Right forelimb (tissue), 1 donor: ENCODE data around the gene CACNA1S.

ENCODE experiments used
- DNase-seq: peaks from one replicate; pipeline ENCODE4 v3.0.0-alpha.2; 2018

CACNA1S gene

DNA sequence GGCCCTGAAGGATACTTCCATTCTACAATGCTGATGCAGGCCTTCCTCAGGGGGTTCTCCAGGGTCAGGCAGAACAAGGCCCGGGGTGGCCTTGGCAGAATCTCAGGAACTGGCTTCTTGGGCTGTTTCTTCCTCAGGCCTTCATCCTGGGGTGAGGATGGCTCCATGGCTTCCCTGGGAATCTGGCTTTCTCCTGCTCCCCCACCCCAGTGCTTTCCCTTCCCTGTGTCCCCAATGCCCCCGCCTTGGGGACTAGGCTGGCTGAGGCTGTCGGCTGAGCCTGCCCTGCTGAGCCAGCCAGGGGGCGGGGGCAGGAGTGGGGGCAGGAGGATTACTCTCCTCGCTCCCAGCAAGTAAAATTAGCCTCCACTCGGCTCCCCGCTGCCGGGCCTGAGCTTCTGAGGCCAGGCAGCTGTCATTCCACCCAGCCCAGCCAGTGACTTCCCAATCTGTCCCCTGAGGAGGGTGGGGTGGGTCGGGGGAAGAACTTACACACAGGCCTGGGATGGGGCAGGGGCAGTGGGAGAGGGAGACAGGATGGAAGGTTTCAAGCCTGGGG is at the start of gene CACNA1S:
TSS of gene CACNA1S (minus strand) at position 254 of the 559 bp plus-strand sequence. CDS start at position 167, 87 bp downstream.
- no peak for DNase-seq

DNA sequence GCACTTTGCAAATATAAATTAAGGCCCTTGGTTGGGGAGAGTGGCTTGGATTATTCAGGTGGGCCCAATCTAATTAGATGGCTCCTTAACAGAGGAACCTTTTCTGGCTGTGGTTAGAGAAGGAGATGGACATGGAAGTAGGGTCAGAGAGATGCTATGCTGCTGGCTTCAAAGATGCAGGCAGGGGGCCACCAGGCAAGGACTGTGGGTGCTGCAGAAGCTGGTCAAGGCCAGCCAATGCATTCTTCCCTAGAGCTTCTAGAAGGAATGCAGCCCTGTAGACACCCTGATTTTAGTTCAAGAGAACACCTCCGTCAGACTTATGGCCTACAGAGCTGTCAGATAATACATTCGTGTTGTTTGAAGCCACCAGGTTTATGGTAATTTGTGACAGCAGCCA is 45.7 kb upstream of the CACNA1S start:
- no peak for DNase-seq

DNA sequence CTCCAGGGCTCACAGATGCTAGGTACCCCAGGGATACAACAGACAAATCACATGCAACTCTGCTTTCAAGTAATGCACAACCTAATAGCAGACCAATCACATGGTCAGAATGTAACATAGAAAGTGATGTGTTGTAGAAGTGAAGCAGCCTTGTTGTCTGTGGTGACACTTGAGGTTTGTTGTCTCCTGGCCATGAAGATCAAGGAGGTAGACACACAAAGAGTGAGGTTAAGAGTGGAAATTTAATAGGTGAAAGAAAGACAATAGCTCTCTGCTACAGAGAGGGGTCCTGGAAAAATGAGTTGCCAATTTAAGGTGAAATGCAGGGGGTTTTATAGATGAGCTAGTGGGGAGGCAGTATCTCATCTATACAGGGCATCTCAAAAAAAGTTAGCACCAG is 44.6 kb upstream of the CACNA1S start:
- peak; percentile 9 for DNase-seq

DNA sequence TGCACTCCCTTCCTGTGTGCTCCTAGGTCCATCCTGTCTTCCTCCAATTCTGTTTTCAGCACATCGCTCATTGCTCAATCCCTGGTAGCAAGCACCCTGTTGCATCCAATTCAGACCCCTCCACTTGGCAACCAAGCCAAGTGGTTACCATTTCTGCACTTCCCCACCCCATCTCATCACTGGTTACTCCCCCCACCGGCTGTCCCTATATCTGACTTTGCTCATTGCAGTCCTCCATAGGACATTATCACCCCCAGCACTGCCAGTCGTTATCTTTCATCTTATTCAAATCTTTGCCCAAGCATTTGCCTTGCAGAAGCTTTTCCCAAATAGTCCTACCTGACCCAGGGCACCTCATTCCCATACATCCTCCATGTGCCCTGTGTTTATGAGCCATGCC is 44.1 kb upstream of the CACNA1S start:
- peak; percentile 24 for DNase-seq

DNA sequence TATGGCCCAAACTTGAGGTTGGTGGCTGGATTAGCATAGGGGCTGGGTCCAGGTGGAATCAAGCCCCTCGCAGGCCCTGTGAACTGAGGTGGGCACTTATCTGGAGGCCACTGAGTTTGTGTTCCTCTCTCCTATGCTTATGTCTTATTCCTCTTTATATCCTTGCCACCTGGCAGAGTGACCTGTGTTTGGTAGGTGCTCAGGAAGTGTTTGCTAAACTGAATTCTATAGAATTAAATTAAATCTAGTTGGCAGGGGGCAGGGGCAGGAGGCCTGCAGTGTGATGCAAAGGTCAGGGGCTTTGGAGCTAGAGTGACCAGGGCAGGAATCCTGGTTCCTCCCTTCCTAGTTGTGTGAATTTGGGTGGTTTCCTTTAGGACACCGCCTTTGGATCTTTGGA is 43.1 kb upstream of the CACNA1S start:
- DNase-seq = peak; percentile 36

DNA sequence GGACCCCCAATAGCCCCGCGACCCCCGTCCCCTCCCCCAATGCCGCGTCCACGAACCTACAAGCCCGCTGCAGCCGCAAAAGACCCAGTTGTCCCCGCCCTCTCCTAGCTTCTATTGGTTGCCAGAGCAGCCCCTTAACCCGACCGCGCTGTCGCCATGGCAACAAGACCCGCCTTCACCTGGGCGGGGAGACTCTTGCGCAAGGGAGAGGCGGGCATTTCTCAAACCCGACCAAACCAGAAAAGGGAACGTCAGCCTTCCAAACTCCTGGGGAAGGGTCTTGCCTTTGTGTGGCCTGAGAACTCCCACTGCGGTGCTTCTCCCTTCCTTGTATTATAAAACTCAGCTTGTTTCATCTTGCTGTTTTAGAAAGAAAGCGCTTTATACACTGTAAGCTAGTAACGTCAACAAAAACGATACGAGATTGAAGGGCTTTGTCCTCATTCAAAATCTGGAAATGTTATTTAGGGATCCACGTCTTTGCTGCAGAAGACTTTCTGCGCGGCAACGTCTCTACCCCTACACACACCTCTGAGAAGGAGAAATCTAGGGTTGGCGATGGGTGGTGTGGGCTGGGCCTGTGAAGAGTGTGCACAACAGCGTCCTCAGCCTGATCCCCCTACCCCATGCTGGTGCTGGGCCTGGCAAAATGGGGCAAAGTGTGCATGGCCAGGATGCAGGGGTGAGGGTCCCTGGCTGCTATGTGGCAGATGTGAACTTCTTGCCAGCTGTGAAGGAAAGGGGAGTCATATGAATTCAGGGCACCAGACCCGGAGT is 42.4 kb upstream of the CACNA1S start, which contains the start of gene TMEM9:
TSS of gene TMEM9 (minus strand) at position 86 of the 777 bp plus-strand sequence. CDS start 551 bp downstream, outside the sequence.
- peak; percentile 99 for DNase-seq

DNA sequence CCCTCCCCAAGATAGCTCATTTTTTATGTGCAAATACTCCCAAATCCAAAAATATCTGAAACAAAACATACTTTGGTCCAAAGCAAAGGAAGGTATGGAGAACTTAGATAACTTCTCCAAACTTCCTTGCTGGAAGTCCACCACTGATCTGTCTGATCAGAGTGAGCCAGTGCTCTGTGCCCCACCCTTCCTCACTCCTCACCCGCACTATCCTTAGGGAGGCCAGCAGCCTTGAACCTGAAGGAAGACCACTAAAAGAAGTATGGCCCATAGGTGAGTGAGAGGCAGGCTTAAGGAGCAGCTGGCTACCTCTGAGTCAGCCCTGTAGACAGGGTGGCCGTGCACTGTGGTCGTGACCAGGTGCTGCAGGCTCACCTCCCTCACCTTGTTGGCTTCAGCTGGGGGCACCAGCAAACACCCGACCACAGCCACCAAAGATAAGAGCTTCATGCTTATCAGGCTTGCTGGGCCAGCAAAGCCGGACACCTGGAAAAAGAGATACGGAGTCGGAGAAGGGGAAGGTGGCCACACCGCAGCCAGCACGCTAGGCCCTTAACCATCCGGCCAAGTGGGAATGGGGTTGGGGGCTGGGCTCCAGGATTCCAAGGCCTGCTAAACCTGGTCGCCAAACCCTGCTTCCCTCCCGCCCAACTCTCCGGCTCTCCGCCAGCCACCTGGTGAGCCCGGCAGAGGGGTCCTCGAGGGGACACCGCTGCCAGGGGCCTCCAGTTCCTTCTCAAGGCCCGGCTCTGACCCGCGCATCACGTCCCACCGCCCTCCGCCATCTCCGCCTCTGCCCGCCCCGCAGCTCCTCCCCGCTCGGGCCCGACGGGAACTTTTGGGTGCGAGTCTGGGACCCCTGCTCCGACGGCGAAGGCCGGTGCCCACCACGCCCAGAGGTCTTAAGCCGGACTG is 41.5 kb upstream of the CACNA1S start:
- DNase-seq = no peak

DNA sequence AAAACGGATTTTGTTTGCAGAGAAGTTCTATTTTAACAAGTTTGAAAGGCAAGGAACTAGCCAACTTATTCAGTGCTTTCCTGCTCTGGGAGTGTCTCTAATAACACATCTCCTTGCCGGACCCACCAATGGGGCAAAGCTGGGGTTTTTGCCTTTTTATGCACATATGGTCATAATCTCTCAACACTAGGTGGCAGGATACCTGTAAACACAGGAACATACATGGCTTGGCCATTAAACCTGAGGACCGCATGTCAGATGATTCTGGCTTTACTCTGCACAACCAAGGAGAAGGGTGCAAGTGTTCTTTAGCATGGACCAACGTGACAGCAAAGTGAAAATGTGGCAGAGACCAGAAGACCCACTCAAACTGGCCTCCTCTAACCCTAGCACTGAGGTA is 37.2 kb upstream of the CACNA1S start:
- peak; percentile 37 for DNase-seq

DNA sequence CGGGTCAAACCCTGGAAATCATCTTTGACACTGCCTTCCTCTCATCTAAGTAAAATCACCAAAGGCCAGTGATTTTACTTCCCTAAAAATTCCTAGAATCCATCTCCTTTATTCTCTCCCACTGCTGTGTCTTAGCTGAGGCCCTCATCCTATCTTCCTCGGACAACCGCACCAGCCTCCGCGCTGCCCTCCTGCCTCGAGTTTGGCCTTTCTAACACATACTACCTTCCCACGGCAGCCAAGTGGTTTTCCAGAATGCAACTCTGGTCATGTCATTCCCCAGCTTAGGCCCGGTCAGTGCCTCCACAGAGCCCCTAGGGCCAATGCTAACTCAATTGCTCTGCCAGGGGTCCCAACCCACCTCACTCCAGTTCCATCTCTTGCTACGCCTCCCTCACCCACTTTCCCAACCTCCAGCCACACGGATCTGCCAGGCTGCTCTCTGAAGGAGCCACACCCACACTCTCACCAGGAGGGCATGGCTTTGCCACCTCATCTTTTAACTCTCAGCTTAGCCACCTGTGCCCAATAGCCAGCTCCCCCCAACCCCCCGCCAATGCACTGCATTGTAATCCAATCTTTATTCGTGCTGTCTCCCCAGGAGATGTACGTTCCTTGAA is 35.3 kb upstream of the CACNA1S start:
- peak; percentile 40 for DNase-seq

DNA sequence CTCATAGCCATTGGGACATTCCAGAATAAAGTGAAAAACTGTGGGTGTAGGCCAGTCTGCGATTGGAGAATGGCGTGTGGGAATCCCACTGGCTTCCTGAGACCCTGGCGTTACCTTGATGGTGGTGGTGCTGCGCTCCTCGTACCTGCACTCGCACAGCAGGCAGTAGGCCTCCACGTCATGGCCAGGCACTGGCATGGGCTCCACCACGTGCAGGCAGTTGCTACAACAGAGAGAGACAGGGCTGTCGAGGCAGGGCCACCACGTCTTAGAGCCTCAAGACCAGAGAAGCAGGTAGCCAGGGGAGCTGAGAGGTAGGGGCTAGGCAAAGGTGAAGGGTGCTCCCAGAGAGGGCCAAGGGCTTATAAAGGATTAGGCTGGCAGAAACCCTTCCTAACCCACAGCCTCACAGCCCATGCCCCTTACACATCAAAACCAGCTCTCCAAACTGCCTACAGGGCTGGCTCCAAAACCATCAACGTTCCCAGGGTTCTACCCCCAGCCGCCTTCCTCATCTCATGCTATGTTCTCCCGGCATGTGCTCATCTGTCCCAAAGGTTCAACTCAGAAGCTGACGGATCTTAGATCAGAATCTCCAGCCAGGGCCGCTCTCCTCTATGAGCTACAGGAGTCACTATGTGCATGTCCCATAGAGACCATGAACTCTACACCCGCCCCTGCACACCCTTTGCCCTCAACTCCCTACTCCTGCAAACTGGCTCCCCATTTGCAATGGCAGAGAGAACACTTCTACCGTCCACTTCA is 34.6 kb upstream of the CACNA1S start:
- DNase-seq = peak; percentile 17

DNA sequence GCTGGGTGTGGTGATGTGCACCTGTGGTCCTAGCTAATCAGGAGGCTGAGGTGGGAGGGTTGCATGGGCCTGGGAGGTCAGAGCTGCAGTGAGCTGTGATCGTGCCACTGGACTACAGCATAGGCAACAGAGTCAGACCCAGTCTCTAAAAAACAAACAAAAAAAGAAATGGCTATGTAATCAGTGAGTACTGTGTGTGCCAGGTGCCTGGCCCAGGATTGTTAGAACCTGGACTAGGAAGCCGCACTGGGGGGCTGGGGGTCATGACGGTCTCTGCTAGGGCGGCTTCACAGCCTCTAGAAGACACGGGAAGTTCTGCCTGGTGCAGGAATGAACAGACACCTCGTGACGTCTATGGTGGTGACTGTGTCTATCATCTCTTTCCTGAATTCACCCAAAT is 33.6 kb upstream of the CACNA1S start:
- peak; percentile 32 for DNase-seq

DNA sequence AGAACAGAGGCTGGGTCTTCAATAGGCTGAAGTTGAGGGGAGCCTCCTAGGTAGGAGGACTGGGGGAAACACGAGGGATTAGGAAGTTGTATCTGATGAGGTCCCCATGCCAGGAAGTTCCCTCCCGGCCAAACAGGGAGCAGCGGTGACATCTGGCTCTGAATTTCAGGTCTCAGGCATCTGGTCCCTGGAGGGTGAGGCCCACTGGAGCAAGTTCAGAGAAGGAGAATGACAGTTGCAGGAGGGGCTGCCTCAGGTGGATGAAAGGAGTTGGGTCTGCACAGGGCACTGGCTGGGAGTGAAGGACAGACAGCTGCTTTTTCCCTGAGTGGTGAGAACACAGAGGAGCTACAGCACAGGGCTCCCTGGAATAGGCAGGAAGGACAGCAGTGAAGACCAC is 32.9 kb upstream of the CACNA1S start:
- DNase-seq = peak; percentile 23

DNA sequence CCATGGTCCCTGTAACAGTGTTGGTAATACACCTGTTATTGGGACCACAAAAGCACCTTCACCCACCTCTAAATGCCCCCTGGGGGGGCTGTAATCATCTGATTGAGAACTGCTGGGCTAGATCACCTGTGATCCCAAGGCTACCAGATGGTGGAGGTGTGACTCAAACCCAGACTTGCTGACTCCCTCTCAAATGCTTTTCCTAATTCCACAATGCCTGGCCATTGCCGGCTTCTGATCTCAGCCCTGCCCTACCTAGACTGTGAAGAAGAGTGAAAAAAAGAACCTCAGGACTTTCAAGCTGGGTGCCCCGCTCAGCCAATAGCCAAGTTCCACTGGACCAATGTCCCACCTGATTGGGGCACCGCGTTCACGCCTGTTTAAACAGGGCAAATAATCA is 32.5 kb upstream of the CACNA1S start:
- DNase-seq = peak; percentile 6

DNA sequence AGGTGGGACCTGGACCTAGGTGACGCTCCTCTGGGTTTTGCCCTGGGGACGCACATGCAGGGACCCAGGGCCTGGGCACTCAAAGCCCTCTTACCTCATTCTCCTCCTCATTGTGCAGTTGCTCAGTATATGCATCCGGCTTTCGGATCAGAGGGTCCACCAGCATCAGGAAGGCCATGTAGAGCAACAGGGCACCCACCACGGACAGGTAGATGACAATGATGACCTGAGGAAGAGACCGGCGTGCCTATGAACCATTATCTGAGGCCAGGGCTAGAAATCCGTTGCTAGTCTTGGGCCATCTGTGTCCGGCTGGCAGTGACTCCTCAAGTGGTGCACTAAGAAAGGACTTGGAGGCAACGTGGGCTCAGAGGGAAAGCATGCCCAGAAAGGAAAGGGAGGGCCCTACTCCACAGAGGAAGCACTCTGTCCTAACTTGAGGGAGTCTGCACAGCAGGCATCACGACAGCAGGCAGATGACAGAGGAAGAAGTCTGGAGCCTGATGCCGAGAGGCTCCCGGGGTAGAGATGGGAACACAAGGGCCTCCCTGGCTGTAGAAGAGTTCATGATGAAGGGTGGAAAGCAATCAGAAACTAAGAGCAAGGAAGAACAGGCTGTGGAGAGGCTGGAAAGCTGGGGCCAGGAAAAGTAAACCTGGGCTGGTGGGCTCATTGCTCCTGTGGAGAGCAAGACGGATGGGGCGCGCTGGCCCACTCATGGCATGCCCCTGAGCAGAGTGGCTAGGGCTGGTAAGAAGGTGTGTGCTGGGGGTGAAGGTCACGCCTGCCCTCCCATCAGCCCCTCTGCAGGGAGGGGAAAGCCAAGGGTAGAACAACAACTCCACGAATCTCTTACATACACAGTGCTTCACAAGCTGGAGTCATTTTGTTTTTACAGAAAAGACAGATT is 31.8 kb upstream of the CACNA1S start:
- peak; percentile 20 for DNase-seq

DNA sequence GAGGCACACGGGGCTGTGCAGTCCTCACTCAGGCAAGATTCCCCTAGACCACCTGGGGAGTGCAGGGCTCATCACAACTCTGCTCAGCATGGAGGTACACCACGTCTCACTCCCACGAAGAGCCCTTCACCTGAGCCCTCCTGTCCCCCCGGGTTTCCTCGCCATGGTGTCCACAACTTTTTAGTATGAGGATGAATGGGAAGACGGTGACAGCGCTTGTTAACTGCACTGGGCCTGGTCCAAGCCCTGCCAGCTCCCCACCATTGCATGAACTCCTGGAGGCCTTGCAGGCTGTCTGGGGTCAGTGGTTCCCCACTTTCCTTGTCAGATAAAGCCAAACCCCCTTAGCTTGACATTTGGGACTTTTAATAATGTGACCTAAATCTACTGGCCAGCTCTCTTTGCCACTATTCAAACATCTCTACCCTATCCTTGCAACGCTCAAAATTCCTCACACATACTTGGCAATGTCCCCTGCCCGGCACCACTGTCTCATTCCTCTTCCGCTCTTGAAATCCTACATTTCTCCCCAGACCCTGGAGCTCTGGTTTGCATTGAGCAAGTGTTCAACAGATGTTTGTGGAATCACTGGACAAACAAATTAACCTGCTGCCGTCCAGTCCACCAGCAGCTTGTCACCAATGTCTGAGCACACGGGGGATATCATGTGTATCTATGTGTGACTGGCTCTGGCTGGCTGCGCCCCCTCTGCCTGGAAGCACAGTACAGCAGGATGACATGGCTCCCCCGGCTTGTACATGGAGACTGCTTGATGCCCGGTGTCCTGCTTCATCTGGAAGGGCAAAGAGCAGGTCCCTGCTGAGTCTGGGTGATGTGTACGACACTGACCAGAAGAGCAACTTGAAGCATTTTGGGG is 30.9 kb upstream of the CACNA1S start:
- DNase-seq = no peak

DNA sequence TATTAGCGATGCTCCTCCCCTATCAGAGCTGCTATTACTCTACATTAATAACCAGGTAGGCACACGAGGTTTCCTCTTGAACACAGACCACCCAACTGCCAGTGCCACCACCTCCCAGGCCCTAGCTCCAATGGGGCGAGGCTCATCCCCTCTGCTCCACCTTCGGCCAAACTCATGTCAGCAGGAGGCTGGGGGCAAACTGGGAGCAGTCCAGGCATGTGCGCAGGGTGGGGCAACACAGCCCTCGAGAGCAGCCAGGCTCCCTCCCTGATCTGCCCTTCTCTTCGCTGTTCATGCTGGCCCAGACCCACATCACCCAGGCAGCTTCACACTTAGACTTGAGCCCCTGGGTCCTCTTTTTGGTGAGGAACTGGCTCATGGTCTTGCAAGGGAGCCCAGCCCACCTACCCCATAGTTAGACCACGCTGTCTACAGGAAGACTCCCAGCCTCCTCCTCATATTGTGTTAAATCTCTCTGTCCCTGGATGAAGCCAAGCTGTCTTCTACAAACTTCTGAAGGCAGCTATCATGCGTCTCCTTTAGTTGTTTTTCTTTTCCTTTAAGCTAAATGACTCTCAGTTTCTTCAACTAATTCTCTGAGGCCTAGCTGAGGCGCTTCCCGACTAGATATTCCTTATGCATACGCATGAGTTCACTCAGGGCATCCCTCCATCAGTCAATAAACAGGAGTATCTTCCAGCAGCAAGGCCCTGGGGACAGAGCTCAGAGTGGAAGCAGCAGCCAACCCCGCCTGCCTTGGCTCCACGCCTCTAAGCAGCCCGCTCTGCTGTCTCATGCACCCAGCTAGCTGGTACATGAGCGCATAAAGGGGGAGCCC is 30.0 kb upstream of the CACNA1S start:
- peak; percentile 48 for DNase-seq

DNA sequence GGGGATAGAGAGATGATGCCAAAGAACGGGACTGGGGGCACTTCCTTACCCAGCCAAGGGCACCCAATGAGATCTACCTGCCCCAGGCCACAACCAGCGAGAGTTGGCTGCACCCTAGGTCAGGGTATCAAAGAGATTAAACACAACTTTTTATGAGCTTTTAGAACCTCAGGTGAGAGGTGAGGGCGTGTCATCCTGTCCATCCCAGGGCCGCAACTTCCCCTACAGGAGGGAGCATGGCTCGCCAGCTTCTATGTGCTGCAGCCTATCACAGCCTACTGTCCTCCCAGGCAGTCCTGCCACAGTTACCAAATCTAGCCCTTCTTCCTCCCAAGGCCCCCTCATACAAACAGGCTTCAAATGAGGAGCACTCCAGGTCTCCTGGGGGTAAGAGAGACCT is 29.2 kb upstream of the CACNA1S start:
- DNase-seq = peak; percentile 29

DNA sequence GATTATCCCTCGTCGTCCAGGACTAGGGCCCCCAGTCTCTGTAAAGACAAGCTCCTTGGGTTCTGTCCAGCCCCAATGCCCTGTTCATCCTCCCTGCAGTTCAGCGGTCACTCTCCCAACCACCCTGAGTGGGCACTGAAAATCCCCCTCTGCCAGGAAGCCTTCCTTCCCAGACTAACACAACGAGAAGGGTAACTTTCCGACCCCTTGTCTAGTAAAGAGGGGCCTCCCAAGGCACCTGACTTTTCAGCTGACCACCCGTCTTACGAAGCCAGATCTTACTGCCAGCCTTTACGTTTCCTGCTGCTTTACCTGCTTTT is 28.7 kb upstream of the CACNA1S start:
- DNase-seq = peak; percentile 22

DNA sequence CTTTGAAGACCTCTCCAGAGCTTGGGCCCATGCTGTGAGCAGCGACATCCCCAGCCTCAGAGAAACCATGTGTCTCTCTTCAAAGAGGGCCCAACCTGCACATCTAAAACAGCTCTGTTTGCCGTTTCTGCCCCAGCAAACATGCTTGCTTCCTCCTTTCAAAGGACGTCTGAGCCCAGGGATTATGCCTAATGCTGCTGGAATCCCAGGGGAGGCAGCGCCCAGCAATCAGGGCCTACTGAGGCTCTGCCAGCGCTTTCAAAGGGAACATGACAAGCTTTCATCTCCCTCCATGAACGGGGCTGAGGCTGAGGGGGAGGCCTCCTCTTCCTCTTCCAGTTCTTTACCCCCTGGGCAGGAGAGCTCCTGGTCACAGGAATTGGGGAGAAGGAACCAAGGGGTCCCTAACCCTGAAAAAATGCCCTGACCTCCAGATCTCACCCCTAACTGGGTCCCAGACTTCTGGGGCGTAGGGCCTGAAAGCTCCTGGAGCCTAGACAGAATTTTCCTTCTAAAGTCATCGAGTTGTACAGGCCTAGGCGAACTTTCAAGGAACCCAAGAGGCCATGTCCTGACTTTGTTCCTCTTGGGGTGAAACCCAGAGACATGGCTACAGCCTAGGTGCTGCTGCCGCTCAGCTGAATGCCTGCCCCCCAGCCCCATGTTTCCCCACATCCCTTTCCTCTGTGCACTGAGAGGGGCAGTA is 28.2 kb upstream of the CACNA1S start:
- peak; percentile 35 for DNase-seq
